ENCODE measurements around the gene TNF. TPM values are rescaled to one million over a fixed set of nuclear protein-coding genes. Genes with fewer than 3 reads are reported as not detected.
A peak's percentile ranks its signal among the peaks of the same experiment; 100 is the strongest.
"Not testable (repeated sequence)": the region's sequence is repeated elsewhere in the genome, so short reads cannot be mapped to it uniquely, and the experiment has no call there.

The TNF gene
- total RNA-seq, 2 donors from 2014 or later: 28.9 to 33.6 TPM

GRCh38 chr6:31580438-31580740, 5.0 kb downstream of the TNF start:
- peaks cover 29% of the 10 kb centered on the region for H3K36me3 Mint-ChIP-seq (ENCODE audit: low read depth)
- no peaks in the 10 kb centered on the region for H3K9me3 ChIP-seq (ENCODE audit: control insufficient read depth, low read length, poor library complexity, severe bottlenecking)
- peak overlapping the region; percentile 100 for H3K4me3 Mint-ChIP-seq
- peaks cover 53% of the 10 kb centered on the region for H3K4me1 Mint-ChIP-seq
- H3K27me3 Mint-ChIP-seq: no peaks in the 10 kb centered on the region
- DNase-seq: no peak
- H3K27ac Mint-ChIP-seq: peak overlapping the region; percentile 99
- ATAC-seq: no peak

GRCh38 chr6:31580807-31581433, 5.6 kb downstream of the TNF start:
- peak; percentile 69 for ATAC-seq

DNA sequence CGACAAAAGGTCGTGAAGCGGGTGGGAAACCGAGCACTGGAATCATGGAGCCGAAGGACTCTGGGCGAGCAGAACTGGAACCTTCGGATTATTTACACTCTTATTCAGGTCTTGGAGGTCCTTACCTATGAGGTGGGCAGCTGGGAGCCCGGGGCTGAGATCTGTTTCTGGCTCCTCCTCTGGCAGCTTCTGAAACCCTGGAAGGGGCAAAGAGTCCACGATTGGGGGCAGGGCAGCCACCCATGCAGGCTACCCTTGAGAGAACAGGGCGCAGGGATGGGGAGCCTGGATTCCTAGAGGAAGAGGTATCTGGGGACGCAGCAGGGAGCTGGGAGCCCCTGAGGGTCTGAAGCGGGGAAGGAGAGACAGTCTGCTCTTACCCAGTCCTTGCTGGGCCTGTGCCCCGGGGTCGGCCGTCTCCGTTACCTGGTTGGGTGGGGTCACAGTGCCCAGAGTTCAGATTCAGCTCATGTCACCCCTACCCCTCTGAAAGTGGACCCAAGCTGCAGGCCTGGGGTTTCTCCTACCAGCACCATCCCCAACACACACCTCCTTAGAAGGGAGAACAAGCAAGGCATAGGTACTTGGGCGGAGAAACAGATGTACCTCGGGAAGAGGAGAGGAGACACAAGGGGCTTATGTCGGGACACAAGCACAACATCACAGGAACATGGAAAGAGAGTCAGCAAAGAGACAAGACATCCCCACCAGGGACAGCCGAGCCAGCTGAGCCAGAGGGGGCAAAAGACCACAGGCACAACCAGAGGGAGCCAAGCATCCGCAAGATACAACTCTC, 6.3 kb downstream of the TNF start:
- H3K27ac Mint-ChIP-seq: peak overlapping the region; percentile 99
- no peak for DNase-seq
- no peaks in the 10 kb centered on the region for H3K9me3 ChIP-seq (ENCODE audit: control insufficient read depth, low read length, poor library complexity, severe bottlenecking)
- peaks cover 18% of the 10 kb centered on the region for H3K36me3 Mint-ChIP-seq (ENCODE audit: low read depth)
- peaks cover 51% of the 10 kb centered on the region for H3K4me1 Mint-ChIP-seq
- no peak for ATAC-seq
- peak overlapping the region; percentile 100 for H3K4me3 Mint-ChIP-seq
- no peaks in the 10 kb centered on the region for H3K27me3 Mint-ChIP-seq

More at GRCh38 chr6:31580807-31581433, 5.6 kb downstream of the TNF start:
- Mint-ChIP-seq H3K27me3 (no peaks in the 10 kb centered on the region), H3K4me3 (peak overlapping the region; percentile 100), H3K27ac (peak overlapping the region; percentile 99), H3K4me1 (peaks cover 53% of the 10 kb centered on the region), H3K36me3 (ENCODE audit: low read depth) (peaks cover 24% of the 10 kb centered on the region)
- peak; percentile 80 to 91 (median 89) for DNase-seq
- H3K9me3 ChIP-seq (ENCODE audit: control insufficient read depth, low read length, poor library complexity, severe bottlenecking): no peaks in the 10 kb centered on the region

GRCh38 chr6:31582230-31582643, 6.9 kb downstream of the TNF start, which contains the start of gene LTB:
Gene LTB, minus strand, starts transcription at chr6:31582424. Its CDS starts 7 bp downstream, at chr6:31582417.
- peak; percentile 57 to 71 (median 58) for DNase-seq
- Mint-ChIP-seq H3K4me3 (peak within 1 kb of the TSS; percentile 100), H3K27me3 (no peaks in the 10 kb centered on the region), H3K36me3 (ENCODE audit: low read depth) (peaks cover 14% of the 10 kb centered on the region), H3K27ac (peak within 1 kb of the TSS; percentile 99), H3K4me1 (peaks cover 52% of the 10 kb centered on the region)
- ATAC-seq: peak; percentile 71
- no peaks in the 10 kb centered on the region for H3K9me3 ChIP-seq (ENCODE audit: control insufficient read depth, low read length, poor library complexity, severe bottlenecking)

DNA sequence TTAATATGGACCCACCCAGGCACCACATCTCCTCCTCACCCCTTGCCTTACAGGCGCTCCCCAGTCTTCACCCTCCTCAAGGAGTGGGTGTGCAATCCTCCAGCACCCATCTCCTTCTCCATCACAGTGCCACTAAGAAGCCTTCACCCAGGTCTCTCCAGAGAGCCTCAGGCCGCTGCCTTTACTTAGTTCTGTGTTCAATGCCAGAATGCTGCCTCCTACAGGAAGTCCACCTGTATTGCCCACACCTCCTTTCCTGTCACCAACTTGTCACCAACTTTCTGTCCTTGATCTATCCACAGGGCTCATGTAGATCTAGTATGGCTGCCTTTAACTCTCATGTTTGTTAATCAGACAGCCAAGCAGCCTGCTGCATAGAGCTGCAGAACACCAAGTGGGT, 10.1 kb downstream of the TNF start:
- ATAC-seq (peak; percentile 24), DNase-seq (peak in 1 of 3 donors; percentile 27)
- H3K4me3 Mint-ChIP-seq: peak overlapping the region; percentile 88
- peak overlapping the region; percentile 92 for H3K27ac Mint-ChIP-seq
- peaks cover 49% of the 10 kb centered on the region for H3K4me1 Mint-ChIP-seq
- H3K27me3 Mint-ChIP-seq: no peaks in the 10 kb centered on the region
- H3K36me3 Mint-ChIP-seq (ENCODE audit: low read depth): peaks cover 15% of the 10 kb centered on the region
- H3K9me3 ChIP-seq (ENCODE audit: control insufficient read depth, low read length, poor library complexity, severe bottlenecking): no peaks in the 10 kb centered on the region

DNA sequence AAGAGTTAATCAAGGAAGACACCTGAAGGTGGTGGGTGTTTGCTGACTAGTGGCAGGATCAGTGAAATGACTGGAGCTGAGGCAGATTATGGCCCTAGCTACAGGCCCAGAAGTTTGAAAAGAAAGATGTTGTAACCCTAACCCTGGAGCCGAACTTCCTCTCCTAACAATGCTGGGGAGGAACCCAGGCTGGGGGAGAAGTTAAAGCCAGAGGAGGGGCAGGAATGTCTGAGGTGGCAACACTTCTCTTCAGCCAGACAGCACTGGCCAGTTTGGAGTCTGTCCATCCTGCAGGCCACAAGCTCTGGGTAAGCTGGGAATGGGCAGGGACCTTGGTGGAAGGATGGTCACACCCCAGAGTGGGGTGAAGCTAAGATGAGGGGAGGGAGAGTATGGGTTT, 10.6 kb downstream of the TNF start, which contains the start of gene LST1:
Gene LST1, plus strand, starts transcription at position 270 of the 400 bp plus-strand sequence. CDS start 1,023 bp downstream, outside the sequence.
- Mint-ChIP-seq H3K36me3 (ENCODE audit: low read depth) (peaks cover 12% of the 10 kb centered on the region), H3K4me1 (peaks cover 52% of the 10 kb centered on the region), H3K27ac (peak within 1 kb of the TSS; percentile 92), H3K27me3 (no peaks in the 10 kb centered on the region), H3K4me3 (peak within 1 kb of the TSS; percentile 88)
- no peaks in the 10 kb centered on the region for H3K9me3 ChIP-seq (ENCODE audit: control insufficient read depth, low read length, poor library complexity, severe bottlenecking)
- no peak for DNase-seq
- ATAC-seq: no peak

GRCh38 chr6:31586599-31587281, 11.4 kb downstream of the TNF start:
- peak overlapping the region; percentile 92 for H3K27ac Mint-ChIP-seq
- peaks cover 52% of the 10 kb centered on the region for H3K4me1 Mint-ChIP-seq
- H3K4me3 Mint-ChIP-seq: peak overlapping the region; percentile 88
- no peaks in the 10 kb centered on the region for H3K27me3 Mint-ChIP-seq
- peaks cover 6% of the 10 kb centered on the region for H3K36me3 Mint-ChIP-seq (ENCODE audit: low read depth)
- DNase-seq (peak in 1 of 3 donors; percentile 42), ATAC-seq (peak; percentile 70)
- no peaks in the 10 kb centered on the region for H3K9me3 ChIP-seq (ENCODE audit: control insufficient read depth, low read length, poor library complexity, severe bottlenecking)

- peak overlapping the region; percentile 88 for H3K4me3 Mint-ChIP-seq
- H3K36me3 Mint-ChIP-seq (ENCODE audit: low read depth): peaks cover 4% of the 10 kb centered on the region
- H3K4me1 Mint-ChIP-seq: peaks cover 54% of the 10 kb centered on the region
- H3K27me3 Mint-ChIP-seq: no peaks in the 10 kb centered on the region
- DNase-seq (no peak), ATAC-seq (no peak)
- peak overlapping the region; percentile 92 for H3K27ac Mint-ChIP-seq
- H3K9me3 ChIP-seq (ENCODE audit: control insufficient read depth, low read length, poor library complexity, severe bottlenecking): no peaks in the 10 kb centered on the region
Measured at GRCh38 chr6:31587791-31588777, 12.7 kb downstream of the TNF start.

GRCh38 chr6:31588871-31589650, 13.7 kb downstream of the TNF start:
- Mint-ChIP-seq H3K36me3 (ENCODE audit: low read depth) (peaks cover 4% of the 10 kb centered on the region), H3K27me3 (no peaks in the 10 kb centered on the region), H3K4me1 (peaks cover 52% of the 10 kb centered on the region), H3K4me3 (peak overlapping the region; percentile 64), H3K27ac (peak overlapping the region; percentile 92)
- ATAC-seq (no peak), DNase-seq (no peak)
- no peaks in the 10 kb centered on the region for H3K9me3 ChIP-seq (ENCODE audit: control insufficient read depth, low read length, poor library complexity, severe bottlenecking)

DNA sequence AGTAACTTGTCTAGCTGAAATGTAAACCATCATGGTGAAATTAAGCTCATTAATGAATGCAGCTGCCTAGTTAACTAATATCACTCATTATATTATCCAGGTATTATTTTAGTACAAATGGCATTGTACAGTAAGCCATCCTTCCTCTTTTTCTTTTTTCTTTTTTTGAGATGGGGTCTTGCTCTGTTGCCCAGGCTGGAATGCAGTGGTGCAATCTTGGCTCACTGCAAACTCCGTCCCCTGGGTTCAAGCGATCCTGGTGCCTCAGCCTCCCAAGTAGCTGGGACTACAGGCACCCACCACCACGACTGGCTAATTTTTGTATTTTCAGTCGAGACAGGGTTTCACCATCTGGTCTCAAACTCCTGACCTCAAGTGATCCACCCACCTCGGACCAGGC, 15.3 kb downstream of the TNF start:
- DNase-seq; ATAC-seq; H3K36me3 Mint-ChIP-seq (ENCODE audit: low read depth); H3K9me3 ChIP-seq (ENCODE audit: control insufficient read depth, low read length, poor library complexity, severe bottlenecking); H3K4me3 Mint-ChIP-seq; H3K27me3 Mint-ChIP-seq; H3K27ac Mint-ChIP-seq: not testable (repeated sequence)
- peaks cover 47% of the 10 kb centered on the region for H3K4me1 Mint-ChIP-seq

DNA sequence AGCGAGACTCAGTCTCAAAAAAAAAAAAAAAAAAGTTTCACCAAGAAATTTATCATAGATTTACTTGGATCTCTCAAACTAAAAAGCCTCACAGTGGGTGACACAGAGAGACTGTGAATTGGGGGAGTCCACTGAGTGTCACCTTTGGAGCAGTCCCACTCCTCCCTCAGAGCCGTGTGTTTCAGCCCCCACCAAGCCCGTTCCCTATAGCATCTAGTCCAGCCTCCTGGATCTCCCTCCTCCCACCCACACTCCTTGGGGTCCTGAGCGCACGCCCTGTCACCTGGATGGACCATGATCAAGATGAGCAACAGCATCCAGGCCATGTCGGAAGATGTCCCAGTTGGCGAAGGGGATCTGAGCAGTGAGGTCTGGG, 17.0 kb downstream of the TNF start:
- Mint-ChIP-seq H3K27ac (peak overlapping the region; percentile 75), H3K36me3 (ENCODE audit: low read depth) (peaks cover 4% of the 10 kb centered on the region), H3K4me1 (peaks cover 39% of the 10 kb centered on the region), H3K27me3 (no peaks in the 10 kb centered on the region), H3K4me3 (peak overlapping the region; percentile 71)
- ATAC-seq: peak; percentile 5
- no peaks in the 10 kb centered on the region for H3K9me3 ChIP-seq (ENCODE audit: control insufficient read depth, low read length, poor library complexity, severe bottlenecking)
- DNase-seq: no peak

DNA sequence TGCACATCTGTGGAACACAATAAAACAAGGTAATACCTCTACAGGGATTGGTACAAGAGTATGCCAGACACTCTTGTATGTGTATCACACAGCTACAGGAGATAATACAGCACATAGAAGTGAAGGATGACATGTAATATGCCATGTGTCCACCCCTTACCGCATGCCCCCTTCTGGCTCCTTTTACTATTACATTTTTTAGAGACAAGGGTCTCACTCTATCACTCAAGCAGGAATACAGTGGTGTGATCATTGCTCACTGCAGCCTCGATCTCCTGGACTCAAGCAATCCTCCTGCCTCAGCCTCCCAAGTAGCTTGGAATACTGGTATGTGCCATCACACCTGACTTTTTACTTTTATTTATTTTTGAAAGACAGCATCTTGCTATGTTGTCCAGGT, 21.6 kb downstream of the TNF start:
- no peaks in the 10 kb centered on the region for H3K27me3 Mint-ChIP-seq
- H3K27ac Mint-ChIP-seq: no peak overlapping the region
- DNase-seq: peak in 1 of 3 donors; percentile 28
- H3K36me3 Mint-ChIP-seq (ENCODE audit: low read depth): no peaks in the 10 kb centered on the region
- no peaks in the 10 kb centered on the region for H3K9me3 ChIP-seq (ENCODE audit: control insufficient read depth, low read length, poor library complexity, severe bottlenecking)
- peaks cover 27% of the 10 kb centered on the region for H3K4me1 Mint-ChIP-seq
- ATAC-seq: peak; percentile 83
- peak overlapping the region; percentile 58 for H3K4me3 Mint-ChIP-seq
